GM21360 (cell line): ENCODE measurements around the gene AMER2.

Experiments used
- ATAC-seq: cut with Tn5 transposase; IDR thresholded peaks from one replicate; pipeline ENCODE4 v1.9.1; 2021; ENCODE audit warnings: mild to moderate bottlenecking, moderate library complexity; ENCODE audit not compliant: unreplicated experiment

Gene AMER2

DNA sequence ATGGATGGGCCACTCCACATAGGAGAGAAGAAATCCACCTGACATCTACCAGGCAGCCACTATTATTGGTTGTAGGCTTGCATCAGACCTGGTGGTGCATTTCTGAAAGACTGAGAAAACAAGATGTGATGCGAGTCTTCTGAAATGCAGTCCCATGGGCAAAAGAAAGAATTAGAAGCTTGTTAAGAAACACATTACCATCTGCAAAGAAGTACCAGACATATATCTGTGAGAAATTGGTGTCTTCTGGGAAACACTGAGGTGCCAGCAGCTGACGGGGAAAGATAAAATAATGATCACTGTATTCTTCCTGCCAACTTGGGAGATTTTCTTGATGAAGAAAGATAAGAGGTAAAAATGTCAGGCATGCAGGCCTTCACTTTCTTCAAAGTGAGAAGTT, 14.4 kb downstream of the AMER2 start:
- no peak for ATAC-seq

DNA sequence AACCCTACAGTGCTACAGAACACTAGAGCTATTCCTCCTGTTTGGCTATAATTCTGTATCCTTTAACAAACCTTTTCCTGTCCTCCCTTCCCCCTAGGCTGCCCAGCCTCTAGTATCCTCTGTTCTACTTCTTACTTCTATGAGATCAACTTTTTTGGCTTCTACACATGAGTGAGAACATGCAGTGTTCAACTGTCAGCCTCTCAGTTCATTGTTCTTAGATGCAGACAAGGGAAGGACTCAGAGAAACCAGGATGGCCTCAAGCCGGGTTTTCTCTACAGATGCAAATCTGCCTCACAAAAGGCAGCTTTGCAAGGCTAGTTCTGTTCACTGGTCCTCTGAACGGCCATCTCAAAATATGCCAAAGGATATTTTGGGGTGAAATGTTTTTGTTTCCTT, 18.4 kb downstream of the AMER2 start:
- no peak for ATAC-seq

DNA sequence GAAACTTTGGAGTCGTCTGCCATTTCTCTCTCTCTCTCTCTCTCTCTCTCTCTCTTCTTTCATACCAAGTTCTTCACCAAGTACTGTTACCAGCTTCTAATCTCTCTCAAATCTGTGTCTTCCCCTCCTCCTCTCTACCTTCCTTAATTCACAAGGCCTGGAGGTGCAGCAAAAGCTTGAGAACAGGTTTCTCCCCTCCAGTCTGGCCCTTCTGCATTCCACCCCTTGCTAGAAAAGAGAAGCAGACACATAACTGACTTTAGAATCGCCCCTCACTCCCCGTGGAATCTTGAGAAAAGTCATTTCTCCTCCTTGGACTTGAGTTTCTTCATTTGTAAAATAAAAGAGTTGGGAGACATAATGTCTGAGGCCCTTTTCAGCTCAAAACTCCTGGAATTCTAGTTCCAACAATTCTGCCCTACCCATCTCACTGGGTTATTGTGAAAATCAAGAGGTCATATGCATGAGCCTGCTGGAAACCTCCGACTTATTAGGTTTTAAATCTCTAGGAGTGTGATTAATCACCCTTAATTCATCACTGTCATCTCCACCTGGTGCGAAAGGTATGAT, 20.4 kb downstream of the AMER2 start:
- no peak for ATAC-seq

DNA sequence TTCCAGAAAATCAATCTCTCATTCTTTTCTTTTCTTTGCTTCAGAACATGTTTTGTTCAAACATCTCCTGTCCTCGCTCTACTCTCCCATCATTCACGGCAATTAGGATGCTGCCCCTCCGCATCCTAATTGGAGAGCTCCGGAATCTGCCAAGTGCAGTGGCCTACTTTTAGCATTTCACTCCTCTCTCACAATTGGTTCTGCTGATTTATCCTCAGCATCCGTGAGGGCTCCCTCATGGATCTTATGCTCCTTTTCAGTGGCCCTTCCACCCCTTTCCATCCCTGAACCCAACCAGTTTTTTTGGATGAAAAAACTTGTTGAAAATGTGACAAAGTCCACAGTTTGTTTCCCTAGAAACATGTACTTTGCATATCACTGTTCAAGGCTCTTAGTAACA, 22.4 kb downstream of the AMER2 start:
- no peak for ATAC-seq

DNA sequence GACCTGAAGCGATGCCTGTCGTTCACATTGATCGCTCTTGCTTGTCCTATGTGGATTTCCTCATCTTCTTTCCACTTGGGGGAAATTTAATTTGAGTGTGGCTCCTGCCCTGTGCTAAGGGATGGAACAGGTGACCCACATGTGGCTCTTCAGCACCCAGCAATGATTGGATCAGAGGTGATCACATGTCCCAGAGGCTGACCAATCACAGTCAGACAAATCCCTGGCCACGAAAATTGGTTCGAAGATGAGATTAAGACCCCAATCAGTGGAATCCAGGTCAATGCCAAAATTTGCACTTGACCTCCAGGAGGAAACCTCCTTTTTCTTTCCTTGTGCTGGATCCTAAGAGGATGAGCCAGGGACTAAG, 23.7 kb downstream of the AMER2 start:
- no peak for ATAC-seq

DNA sequence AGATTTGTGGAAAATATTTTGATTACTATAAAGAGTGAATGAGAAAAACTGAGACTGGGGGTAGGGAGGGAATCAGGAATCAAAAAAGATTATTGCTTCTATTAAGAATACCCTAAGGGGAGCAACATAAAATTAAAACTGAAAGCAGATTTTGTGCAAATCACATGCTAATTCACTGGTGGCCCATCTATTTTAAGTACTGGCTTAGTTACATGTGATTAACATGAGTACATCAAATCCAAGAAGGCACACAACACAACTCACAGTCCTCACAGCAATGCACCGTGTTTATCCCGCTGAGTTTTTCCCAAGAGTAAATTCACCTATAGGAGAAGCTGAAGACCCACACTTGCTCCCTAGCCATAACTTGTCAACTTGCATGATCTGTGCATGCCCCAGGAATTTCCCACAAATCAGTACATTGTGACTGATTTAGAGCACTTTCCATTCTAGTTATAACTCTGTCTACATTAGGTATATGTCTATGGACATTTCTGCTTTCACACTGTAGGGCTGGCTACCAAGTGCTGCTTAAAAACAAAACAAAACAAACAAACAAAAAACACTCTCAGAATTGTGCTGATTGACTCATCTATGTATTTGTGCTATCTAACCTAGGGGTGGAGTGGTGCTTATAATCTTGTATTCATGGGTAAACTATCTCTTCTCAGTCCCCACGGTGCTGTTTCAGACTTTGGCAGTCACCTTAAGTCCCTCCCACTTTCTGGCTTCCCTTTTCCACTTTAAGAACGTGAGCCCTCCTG, 24.3 kb downstream of the AMER2 start:
- peak; percentile 82 for ATAC-seq

DNA sequence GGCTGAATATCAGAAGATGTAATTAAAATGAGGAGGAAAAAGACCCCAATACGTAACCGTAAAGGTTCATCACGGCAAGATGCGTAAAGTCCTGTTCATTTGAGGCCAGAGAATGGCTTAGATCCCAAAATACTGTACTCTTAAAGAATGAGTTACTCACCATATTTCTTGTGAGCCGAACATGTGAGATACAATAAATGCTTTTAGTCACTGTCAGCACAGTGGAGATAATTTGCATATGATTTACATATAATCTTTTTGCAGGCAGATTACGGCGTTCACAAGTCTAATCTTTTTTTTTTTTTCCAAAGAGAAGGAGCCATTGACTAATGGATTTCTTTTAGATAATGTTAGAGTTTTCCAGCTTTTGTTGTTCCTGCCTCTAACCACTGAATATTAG, 28.4 kb downstream of the AMER2 start:
- ATAC-seq: no peak

DNA sequence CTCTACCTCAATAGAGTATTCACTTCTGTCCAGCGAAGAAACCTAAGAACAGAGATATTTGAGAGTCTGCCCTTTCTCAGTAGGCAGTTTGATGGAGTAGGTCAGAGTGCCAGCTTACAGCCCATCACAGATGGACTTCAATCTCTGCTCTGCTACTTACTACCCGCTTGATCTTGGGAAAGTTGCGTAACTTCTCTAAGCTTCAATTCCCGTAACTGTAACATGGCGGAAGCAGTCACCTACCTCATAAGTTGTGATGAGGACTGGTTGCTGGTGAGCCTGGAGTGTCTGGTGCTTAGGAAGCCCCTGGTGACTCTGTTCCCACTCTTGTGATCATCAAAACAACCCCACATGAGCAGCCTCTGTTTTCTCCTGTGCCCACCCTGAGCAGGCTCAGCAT, 31.0 kb downstream of the AMER2 start:
- no peak for ATAC-seq

DNA sequence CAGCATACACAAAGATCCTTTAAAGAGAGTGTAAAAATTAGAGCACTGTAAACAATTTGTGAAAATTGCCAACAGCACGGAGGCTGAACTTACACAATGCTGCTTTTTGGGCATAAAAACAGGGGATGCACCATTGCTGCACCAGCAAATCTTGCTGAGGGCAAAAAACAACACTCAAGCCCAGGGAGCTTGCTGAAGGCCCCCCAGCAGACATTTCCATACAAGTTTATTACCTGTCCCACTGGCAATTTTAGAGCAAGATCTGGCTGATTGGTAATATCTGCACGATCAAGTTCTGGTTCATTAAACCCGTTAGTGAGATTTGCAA, 34.3 kb downstream of the AMER2 start:
- no peak for ATAC-seq

DNA sequence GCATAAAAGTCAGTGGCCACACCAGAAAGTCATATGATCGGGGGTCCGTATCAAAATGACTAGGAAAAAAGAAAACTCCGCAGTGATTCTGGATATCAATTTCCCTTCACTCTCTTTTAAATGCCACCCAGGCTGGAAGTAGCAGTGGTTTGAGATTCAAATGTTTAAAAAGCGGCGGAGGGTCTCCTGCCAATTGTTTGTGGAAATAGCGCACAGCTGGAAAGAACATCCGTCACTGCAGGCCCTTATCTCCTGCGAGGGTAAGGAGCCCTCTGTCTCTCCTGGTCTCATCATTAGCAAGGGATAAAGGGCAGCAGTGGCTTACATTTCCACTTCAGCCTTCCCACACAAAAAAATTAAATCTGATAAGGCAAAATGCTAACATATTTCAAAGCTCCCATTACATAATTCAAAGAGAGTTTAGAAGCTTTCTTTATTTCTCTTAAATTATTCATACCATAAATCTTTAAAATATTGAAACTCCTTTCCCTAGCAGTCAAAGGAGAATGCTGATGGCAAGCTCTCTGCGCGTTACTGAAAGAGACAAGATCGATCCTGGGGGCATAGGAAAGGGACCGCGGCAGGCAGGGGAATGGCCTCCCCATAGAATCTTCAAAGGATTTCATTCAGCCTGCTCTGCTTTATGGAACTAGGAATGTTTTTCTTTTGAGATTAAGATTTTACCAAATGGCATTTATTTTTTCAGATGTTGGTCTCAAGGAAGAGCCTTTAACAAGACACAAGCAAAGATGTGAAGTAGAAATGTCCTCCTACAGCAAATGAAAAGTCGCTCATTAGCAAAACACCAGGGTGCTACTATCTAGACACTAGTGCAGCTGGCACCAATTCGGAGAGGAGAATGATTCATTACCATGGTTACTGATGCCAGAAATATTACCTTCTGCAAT, 35.0 kb downstream of the AMER2 start:
- no peak for ATAC-seq

DNA sequence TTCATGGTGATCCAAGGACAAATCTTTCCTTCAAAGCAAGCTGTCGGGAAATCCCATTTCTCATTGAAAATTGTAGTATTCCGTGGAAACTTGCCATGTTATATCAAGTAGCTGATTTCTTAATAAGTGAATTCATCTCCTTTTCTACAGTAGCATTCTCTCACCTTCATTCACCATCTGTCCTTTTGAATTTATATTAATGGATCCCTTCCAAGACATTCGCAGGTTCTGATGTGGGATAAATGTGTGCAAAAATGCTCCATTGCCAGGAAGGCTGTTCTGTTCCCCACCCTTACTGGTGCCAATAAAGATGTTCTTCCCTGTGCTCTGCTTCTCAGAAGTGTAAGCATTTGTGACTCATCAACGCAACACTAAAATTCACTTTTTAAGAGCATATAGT, 36.2 kb downstream of the AMER2 start:
- no peak for ATAC-seq

DNA sequence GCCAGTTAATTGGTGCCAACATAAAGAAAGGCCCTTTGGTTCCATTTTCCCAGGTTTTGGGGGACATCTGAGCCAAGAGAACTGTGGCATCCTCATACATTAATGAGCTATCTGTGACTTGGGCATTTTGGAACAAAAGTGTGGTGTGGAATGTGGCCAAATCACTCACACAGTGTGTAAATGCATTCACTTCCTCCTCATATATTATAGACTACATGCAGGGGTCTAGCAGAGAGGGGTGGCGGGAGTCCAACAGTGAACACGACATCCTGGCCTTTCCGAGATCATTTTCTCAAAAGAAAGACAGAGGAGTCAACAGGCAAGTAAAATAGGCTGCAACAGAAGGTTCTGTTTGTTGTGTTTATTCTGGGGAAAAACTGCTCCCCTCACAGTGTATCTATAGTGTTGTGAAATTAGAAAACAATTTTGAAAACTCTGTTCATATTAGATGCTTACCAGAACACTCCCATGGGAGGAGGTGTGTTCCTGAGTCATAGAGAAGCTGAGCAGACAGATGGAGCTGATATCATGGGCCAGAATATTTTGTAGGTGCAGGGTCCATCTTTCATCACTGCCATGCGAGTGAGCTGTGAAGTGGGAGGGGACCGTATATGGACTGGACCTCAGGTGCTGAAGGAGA, 39.2 kb downstream of the AMER2 start:
- no peak for ATAC-seq

DNA sequence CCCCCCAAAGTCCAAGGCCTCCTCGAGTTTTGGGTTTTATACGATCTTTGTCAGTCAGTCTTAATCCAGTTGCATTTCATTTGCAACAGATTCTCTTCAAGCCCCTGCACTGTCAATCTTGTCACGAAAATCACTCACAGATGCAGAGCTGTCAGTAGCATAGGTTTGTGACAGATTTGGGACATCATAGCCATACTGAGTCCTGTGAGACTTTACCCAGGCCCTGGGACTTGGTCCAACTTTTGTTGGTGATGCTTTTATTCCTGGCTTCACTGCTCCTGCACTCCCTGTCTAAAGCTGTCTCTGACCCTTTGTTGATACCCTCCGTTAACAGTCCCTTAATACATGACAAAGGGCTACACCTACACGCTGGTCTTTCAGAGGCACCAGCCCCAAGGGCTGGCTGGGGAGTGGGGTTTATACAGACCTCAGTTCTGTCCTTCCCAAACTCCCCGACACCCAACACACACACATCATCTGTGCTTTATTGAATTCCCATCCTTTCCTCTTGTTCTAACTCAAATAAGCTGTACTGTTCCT, 40.1 kb downstream of the AMER2 start:
- ATAC-seq: no peak

DNA sequence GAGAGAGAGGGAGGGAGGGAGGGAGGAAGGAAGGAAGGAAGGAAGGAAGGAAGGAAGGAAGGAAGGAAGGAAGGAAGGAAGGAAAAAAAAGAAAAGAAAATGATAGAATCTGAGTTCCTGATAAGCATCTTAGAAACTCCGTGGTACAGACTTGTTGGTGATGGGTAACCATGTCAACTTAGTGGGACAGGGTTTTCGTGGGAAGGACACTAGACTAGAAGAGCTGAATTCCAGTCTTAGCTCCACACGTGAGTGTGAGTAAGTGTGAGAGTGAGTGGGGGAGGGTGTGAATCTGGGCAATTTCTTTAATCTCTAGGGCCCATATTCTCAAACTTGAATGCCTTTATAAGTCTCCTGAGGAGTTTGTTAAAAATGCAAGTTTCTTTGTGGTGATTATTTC, 41.1 kb downstream of the AMER2 start:
- no peak for ATAC-seq

DNA sequence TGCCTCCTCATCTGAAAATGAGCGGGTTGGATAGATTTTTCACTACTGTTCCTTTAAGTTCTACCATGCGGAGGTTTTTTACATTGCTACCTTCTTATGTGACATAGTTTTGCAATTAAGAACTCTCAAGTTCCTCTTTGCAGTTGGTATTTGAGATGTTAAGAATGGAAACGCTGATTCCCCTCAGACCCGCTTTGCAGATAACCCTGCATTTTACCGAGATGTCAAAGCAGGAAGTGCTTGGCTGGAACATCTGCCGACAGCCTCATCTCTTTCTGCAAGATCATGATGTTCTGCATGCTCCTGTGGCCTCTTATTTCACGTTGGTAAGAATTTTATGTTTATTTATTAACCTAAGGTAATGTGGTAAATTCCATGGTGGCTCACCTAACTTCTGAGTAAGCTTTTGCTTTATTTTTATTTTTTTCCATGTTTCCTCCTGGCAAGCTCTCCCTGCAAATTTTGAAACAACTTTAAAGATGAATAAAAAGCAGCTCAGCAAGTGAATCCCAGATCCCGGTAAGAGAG, 53.6 kb downstream of the AMER2 start:
- no peak for ATAC-seq

DNA sequence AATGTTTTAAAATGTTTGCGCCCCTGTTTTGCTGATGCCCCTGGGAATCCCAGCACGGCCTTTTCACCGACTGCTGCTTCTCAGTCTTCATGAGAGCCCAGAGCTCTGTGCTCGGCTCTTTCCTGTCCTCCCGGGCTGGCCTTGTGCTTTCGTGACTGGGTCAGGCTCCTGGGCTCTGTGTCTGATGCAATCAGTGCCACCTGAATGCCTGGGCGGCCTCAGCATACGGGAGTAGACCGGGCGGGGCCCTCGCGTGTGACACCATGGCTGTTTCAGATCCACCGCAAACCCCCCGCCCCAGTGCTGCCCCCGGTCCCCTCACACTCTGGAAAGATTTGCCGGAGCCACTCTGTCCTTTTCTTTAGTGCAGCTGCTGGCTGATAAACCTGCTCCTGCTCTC, 54.8 kb downstream of the AMER2 start:
- ATAC-seq: no peak

DNA sequence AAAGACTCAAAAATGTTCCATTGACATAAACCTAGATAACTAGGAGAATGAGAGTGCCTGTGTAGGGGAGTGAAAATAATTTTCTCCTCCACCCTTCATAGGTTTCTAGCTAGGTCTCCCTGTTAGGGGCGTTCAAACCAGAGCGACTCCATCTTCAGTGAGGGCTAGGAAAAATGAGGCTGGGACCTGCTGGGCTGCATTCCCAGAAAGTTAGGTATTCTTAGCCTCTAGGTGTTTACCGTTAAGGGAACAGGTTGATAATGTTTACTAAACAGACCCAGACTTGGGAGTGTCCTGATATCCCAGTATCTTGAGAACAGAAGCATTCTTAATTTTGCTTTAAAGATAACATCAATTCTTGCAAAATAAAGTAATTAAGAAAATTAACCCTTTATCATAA, 56.0 kb downstream of the AMER2 start:
- no peak for ATAC-seq

DNA sequence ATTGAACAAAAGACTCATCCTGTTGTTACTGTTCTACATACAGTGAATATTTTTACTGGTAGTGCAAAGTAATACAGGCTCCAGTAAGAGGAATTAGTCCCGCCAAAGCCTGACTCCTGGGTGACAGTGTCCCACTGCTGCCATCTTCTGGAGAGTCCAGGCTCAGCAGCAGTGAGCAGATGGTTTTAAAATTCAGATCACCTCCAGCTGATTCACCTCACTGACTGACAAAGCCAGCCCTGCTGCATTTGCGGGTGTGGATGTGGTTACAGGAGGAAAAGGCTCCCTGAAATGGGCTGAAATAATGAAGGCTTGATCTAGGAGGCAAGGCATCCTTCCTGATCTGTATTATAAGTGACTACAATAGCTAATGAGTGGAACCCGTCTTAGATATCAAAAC, 57.9 kb downstream of the AMER2 start:
- peak; percentile 77 for ATAC-seq

DNA sequence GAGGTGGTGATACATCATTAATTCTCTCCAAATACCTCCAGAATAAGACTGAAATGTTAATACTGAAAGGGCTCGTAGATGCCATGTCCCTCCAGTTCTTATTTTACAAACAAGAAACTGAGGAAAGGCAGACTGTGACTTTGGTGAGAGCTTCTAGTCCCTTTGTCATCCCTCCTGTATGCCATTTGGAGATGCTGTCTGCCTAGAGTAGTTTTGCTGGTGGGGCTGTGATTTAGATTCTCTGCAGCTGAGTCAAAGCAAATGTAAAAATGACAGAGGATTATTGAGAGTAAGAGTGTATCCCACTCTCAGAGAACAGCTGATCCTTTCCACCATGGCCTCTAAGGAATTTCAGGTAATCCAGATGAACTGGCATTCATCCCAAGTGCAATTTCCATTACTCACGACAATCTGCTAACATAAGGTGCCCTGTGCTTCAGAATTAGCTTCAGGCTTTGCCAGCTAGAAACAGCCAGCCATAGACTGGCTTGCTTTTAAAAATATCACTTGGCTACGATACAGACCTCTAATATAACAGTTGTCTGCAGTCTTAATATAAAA, 59.3 kb downstream of the AMER2 start:
- no peak for ATAC-seq
